GM20431 (cell line): Measurements from ENCODE around the gene SBSN.

Experiments
- in situ Hi-C: fragments of 300-500 bp; cut with MseI, MboI; formaldehyde crosslinking; loops from one replicate; pipeline ENCODE4 v1.15.0; 2020; ENCODE audit warnings: low sequenced_read_pairs; ENCODE audit not compliant: unreplicated experiment

SBSN gene

GRCh38 chr19:35534803-35535480, 6.8 kb upstream of the SBSN start:
- in situ Hi-C loops, result no loop called here

- in situ Hi-C loops, result no loop called here
These were observed 5.8 kb upstream of the SBSN start for GRCh38 chr19:35533822-35534392.

GRCh38 chr19:35533201-35533821, 5.2 kb upstream of the SBSN start, which contains the start of gene GAPDHS:
GAPDHS (plus strand) TSS chr19:35533456; CDS start chr19:35533528, 72 bp downstream.
- in situ Hi-C loops, result no loop called here

- in situ Hi-C loops, result no loop called here
These were observed 3.2 kb upstream of the SBSN start for GRCh38 chr19:35531291-35531690.

GRCh38 chr19:35529241-35530218, 1.4 kb upstream of the SBSN start:
- in situ Hi-C loops, result no loop called here

- in situ Hi-C loops, result no loop called here
These were observed 2.2 kb downstream of the SBSN start for GRCh38 chr19:35525873-35526272.

- in situ Hi-C loops, result no loop called here
These were observed 3.8 kb downstream of the SBSN start for GRCh38 chr19:35524181-35524837.

GRCh38 chr19:35522745-35523327, 5.3 kb downstream of the SBSN start:
- in situ Hi-C loops, result no loop called here

GRCh38 chr19:35521124-35521743, 6.9 kb downstream of the SBSN start:
- in situ Hi-C loops, result no loop called here

GRCh38 chr19:35519291-35519690, 8.8 kb downstream of the SBSN start:
- in situ Hi-C loops, result no loop called here

GRCh38 chr19:35518313-35518712, 9.8 kb downstream of the SBSN start:
- in situ Hi-C loops, result no loop called here

- in situ Hi-C loops, result no loop called here
These were observed 10.8 kb downstream of the SBSN start for GRCh38 chr19:35517342-35517741.

GRCh38 chr19:35516310-35516709, 11.8 kb downstream of the SBSN start:
- in situ Hi-C loops, result no loop called here

GRCh38 chr19:35514282-35514809, 13.8 kb downstream of the SBSN start:
- in situ Hi-C loops, result no loop called here

GRCh38 chr19:35513628-35514281, 14.4 kb downstream of the SBSN start, which contains the start of gene DMKN:
DMKN (minus strand) TSS chr19:35513649; CDS start chr19:35513475, 174 bp downstream.
- in situ Hi-C loops, result no loop called here

- in situ Hi-C loops, result no loop called here
These were observed 15.1 kb downstream of the SBSN start for GRCh38 chr19:35512831-35513627.

GRCh38 chr19:35511337-35511736, 16.8 kb downstream of the SBSN start:
- in situ Hi-C loops, result no loop called here

- in situ Hi-C loops, result no loop called here
These were observed 17.5 kb downstream of the SBSN start for GRCh38 chr19:35510626-35510964.
